Stimulated activated effector memory CD8-positive, alpha-beta T cell treated with anti-CD3 and anti-CD28 coated beads, Interleukin-12 subunit alpha, Interleukin-12 subunit beta, amount 100 ng/mL, for 72 hours (primary cell): ENCODE measurements around the gene MGST2.

ENCODE experiments used
- ATAC-seq: fragments of 150-1000 bp; cut with Tn5 transposase; 2 replicates; pipeline ENCODE4 v1.10.0; 2021
- DNase-seq, 2 donors: peaks; one replicate each; pipeline ENCODE4 v3.0.0; 2021 to 2022; ENCODE audit warnings: low spot score in 2 of 2
- H3K27ac Mint-ChIP-seq: one replicate; pipeline ENCODE4 v1.8.0; 2022; ENCODE audit warnings: mild to moderate bottlenecking, mixed read lengths
- H3K36me3 Mint-ChIP-seq: one replicate; pipeline ENCODE4 v1.8.0; 2022; ENCODE audit warnings: mild to moderate bottlenecking, mixed read lengths
- H3K4me1 Mint-ChIP-seq: one replicate; pipeline ENCODE4 v1.8.0; 2022; ENCODE audit warnings: mixed read lengths
- H3K4me3 Mint-ChIP-seq: one replicate; pipeline ENCODE4 v1.8.0; 2022; ENCODE audit warnings: mild to moderate bottlenecking, mixed read lengths
- H3K9me3 Mint-ChIP-seq: one replicate; pipeline ENCODE4 v1.8.0; 2022; ENCODE audit warnings: mixed read lengths

The MGST2 gene

GRCh38 chr4:139746431-139747171 lies 81.0 kb downstream of the MGST2 start:
- H3K36me3 Mint-ChIP-seq = no peaks in the 10 kb centered on the region
- no peak for DNase-seq
- H3K4me1 Mint-ChIP-seq = no peaks in the 10 kb centered on the region
- no peak overlapping the region for H3K27ac Mint-ChIP-seq
- H3K4me3 Mint-ChIP-seq = no peak overlapping the region
- H3K9me3 Mint-ChIP-seq = no peaks in the 10 kb centered on the region
- no peak for ATAC-seq

- Mint-ChIP-seq H3K9me3 (no peaks in the 10 kb centered on the region), H3K27ac (no peak overlapping the region), H3K36me3 (no peaks in the 10 kb centered on the region), H3K4me1 (no peaks in the 10 kb centered on the region), H3K4me3 (no peak overlapping the region)
- DNase-seq (no peak), ATAC-seq (no peak)
Measured at GRCh38 chr4:139749338-139749737, 83.7 kb downstream of the MGST2 start.

GRCh38 chr4:139749835-139750498 lies 84.3 kb downstream of the MGST2 start:
- DNase-seq = no peak
- H3K4me3 Mint-ChIP-seq = no peak overlapping the region
- ATAC-seq = no peak
- H3K9me3 Mint-ChIP-seq = no peaks in the 10 kb centered on the region
- H3K27ac Mint-ChIP-seq = no peak overlapping the region
- no peaks in the 10 kb centered on the region for H3K4me1 Mint-ChIP-seq
- no peaks in the 10 kb centered on the region for H3K36me3 Mint-ChIP-seq

- ATAC-seq = no peak
- no peaks in the 10 kb centered on the region for H3K36me3 Mint-ChIP-seq
- DNase-seq = no peak
- no peaks in the 10 kb centered on the region for H3K9me3 Mint-ChIP-seq
- no peaks in the 10 kb centered on the region for H3K4me1 Mint-ChIP-seq
- H3K4me3 Mint-ChIP-seq = no peak overlapping the region
- no peak overlapping the region for H3K27ac Mint-ChIP-seq
Measured at GRCh38 chr4:139753686-139754085, 88.1 kb downstream of the MGST2 start.
